Neural cell (in vitro differentiated cells): ENCODE measurements around the gene OAT. TPM values are rescaled to one million over a fixed set of nuclear protein-coding genes. Genes with fewer than 3 reads are reported as not detected.

ENCODE experiments used
- H2AFZ ChIP-seq: fragments of 200-600, 300-800 bp; sonication (generic), shearing (Covaris generic); 2 replicates; pipeline ENCODE4 v1.6.0; 2014; ENCODE audit warnings: low read depth, mild to moderate bottlenecking, antibody characterized with exemption, low read length, moderate library complexity
- H3F3A ChIP-seq: fragments of 200-600 bp; shearing (Covaris generic); 2 replicates; pipeline ENCODE4 v1.6.1; 2016; ENCODE audit warnings: mild to moderate bottlenecking, moderate library complexity, mixed read lengths, antibody characterized with exemption, low read length; ENCODE audit not compliant: insufficient read depth, poor library complexity, severe bottlenecking
- H3K27ac ChIP-seq: fragments of 200-600, 300-800 bp; sonication (generic), shearing (Covaris generic); 2 replicates; pipeline ENCODE4 v1.5.1; 2014; ENCODE audit warnings: mild to moderate bottlenecking, low read length, moderate library complexity
- H3K27me3 ChIP-seq: fragments of 300-800, 200-600 bp; sonication (generic), shearing (Covaris generic); 2 replicates; pipeline ENCODE4 v1.6.0; 2014; ENCODE audit warnings: mild to moderate bottlenecking, low read depth, low read length, moderate library complexity; ENCODE audit not compliant: insufficient read depth
- H3K36me3 ChIP-seq: fragments of 300-800, 200-600 bp; sonication (generic), shearing (Covaris generic); 2 replicates; pipeline ENCODE4 v1.5.1; 2014; ENCODE audit warnings: mild to moderate bottlenecking, antibody characterized with exemption, low read length, moderate library complexity; ENCODE audit not compliant: insufficient read depth
- H3K4me2 ChIP-seq: fragments of 300-800, 200-600 bp; sonication (generic), shearing (Covaris generic); 2 replicates; pipeline ENCODE4 v1.6.0; 2014; ENCODE audit warnings: mild to moderate bottlenecking, low read length
- H3K4me3 ChIP-seq: fragments of 300-800, 200-600 bp; sonication (generic), shearing (Covaris generic); 2 replicates; pipeline ENCODE4 v1.5.1; 2014; ENCODE audit warnings: mild to moderate bottlenecking, low read length, moderate library complexity
- H3K79me2 ChIP-seq: fragments of 200-600 bp; shearing (Covaris generic); replicated peaks from 2 replicates; pipeline ENCODE4 v1.6.0; 2014; ENCODE audit warnings: mild to moderate bottlenecking, low read length, moderate library complexity; ENCODE audit not compliant: insufficient read depth
- H3K9ac ChIP-seq: fragments of 300-800, 200-600 bp; sonication (generic), shearing (Covaris generic); 2 replicates; pipeline ENCODE4 v1.6.1; 2016; ENCODE audit warnings: mild to moderate bottlenecking, low read length, mixed read lengths
- H3K9me2 ChIP-seq: fragments of 200-600 bp; shearing (Covaris generic); 2 replicates; pipeline ENCODE4 v1.6.1; 2016; ENCODE audit warnings: mild to moderate bottlenecking, low read length, mixed read lengths; ENCODE audit not compliant: insufficient read depth
- H3K9me3 ChIP-seq: fragments of 200-600, 300-800 bp; sonication (generic), shearing (Covaris generic); 2 replicates; pipeline ENCODE4 v1.6.1; 2016; ENCODE audit warnings: mild to moderate bottlenecking, mixed run types, low read length, moderate library complexity, mixed read lengths
- H4K20me1 ChIP-seq: fragments of 200-600 bp; shearing (Covaris generic); 2 replicates; pipeline ENCODE4 v1.6.1; 2016; ENCODE audit warnings: mild to moderate bottlenecking, mixed run types; ENCODE audit not compliant: insufficient read depth
- CTCF ChIP-seq: fragments of 450-650 bp; IDR thresholded peaks from 2 replicates; pipeline ENCODE4 v1.5.1; 2014; ENCODE audit warnings: antibody characterized with exemption, mild to moderate bottlenecking, moderate library complexity; ENCODE audit not compliant: poor library complexity, severe bottlenecking
- EP300 ChIP-seq: fragments of 450-650 bp; conservative IDR thresholded peaks from 2 replicates; pipeline ENCODE4 v1.6.1; 2014; ENCODE audit warnings: antibody characterized with exemption, mild to moderate bottlenecking, moderate library complexity; ENCODE audit not compliant: poor library complexity, severe bottlenecking
- EZH2 ChIP-seq: fragments of 200-600, 300-800 bp; shearing (Covaris generic), sonication (generic); IDR thresholded peaks from 2 replicates; pipeline ENCODE4 v1.6.1; 2014; ENCODE audit warnings: antibody characterized with exemption, low read length, borderline replicate concordance, mild to moderate bottlenecking; ENCODE audit not compliant: insufficient read depth, poor library complexity, severe bottlenecking
- MXI1 ChIP-seq: fragments of 450-650 bp; conservative IDR thresholded peaks from 2 replicates; pipeline ENCODE4 v1.6.1; 2014; ENCODE audit warnings: antibody characterized with exemption, mild to moderate bottlenecking; ENCODE audit not compliant: poor library complexity, severe bottlenecking
- POLR2AphosphoS5 ChIP-seq: IDR thresholded peaks from 2 replicates; pipeline ENCODE4 v1.6.1; 2012
- RAD21 ChIP-seq: fragments of 450-650 bp; conservative IDR thresholded peaks from 2 replicates; pipeline ENCODE4 v1.6.1; 2014; ENCODE audit warnings: antibody characterized with exemption, mild to moderate bottlenecking, moderate library complexity
- REST ChIP-seq: IDR thresholded peaks from 2 replicates; pipeline ENCODE4 v1.6.1; 2012; ENCODE audit warnings: borderline replicate concordance
- SMC3 ChIP-seq: fragments of 450-650 bp; conservative IDR thresholded peaks from 2 replicates; pipeline ENCODE4 v1.6.1; 2014; ENCODE audit warnings: antibody characterized with exemption, mild to moderate bottlenecking, moderate library complexity; ENCODE audit not compliant: poor library complexity
- TAF1 ChIP-seq: IDR thresholded peaks from 2 replicates; pipeline ENCODE4 v1.6.1; 2012; ENCODE audit warnings: low read depth
- polyA plus RNA-seq: library from polyadenylated mRNA; depleted of rRNA; stranded (reverse); fragments of >200 nt; gene quantifications from 2 replicates; pipeline ENCODE4 v1.2.3, GENCODE V29; 2014

Gene OAT
- polyA plus RNA-seq, 1 donor from 2014 or later: 132 TPM

GRCh38 chr10:124419635-124420034 is 912 bp upstream of the OAT start:
- Histone ChIP-seq H3F3A (no peaks in the 10 kb centered on the region), H3K27me3 (peaks cover 8% of the 10 kb centered on the region), H3K9me2 (no peaks in the 10 kb centered on the region), H4K20me1 (no peaks in the 10 kb centered on the region), H3K27ac (no peak overlapping the region), H3K4me3 (peak overlapping the region; percentile 88), H3K9ac (no peak overlapping the region), H2AFZ (no peak overlapping the region), H3K79me2 (peaks cover 23% of the 10 kb centered on the region), H3K36me3 (no peaks in the 10 kb centered on the region), H3K4me2 (no peak overlapping the region), H3K9me3 (no peaks in the 10 kb centered on the region)
- TF ChIP-seq RAD21 (no peak), EP300 (no peak), MXI1 (no peak), REST (no peak)

GRCh38 chr10:124417895-124418725 is 613 bp downstream of the OAT start:
- peak overlapping the region; percentile 37 for H3K27ac ChIP-seq
- H3K4me3 ChIP-seq: peak overlapping the region; percentile 88
- peak overlapping the region; percentile 49 for H3K4me2 ChIP-seq
- H3K36me3 ChIP-seq: no peaks in the 10 kb centered on the region
- H2AFZ ChIP-seq: peak overlapping the region; percentile 37
- H3K9ac ChIP-seq: peak overlapping the region; percentile 77
- TF ChIP-seq SMC3: no peak
- peak; percentile 33 for TF ChIP-seq CTCF
- no peaks in the 10 kb centered on the region for H4K20me1 ChIP-seq
- no peaks in the 10 kb centered on the region for H3K9me2 ChIP-seq
- H3K79me2 ChIP-seq: peaks cover 31% of the 10 kb centered on the region
- H3K9me3 ChIP-seq: no peaks in the 10 kb centered on the region
- H3K27me3 ChIP-seq: peaks cover 8% of the 10 kb centered on the region
- no peaks in the 10 kb centered on the region for H3F3A ChIP-seq

- Histone ChIP-seq H3K9me2 (no peaks in the 10 kb centered on the region), H3K9ac (no peak overlapping the region), H2AFZ (no peak overlapping the region), H3K4me3 (no peak overlapping the region), H3K9me3 (no peaks in the 10 kb centered on the region), H3K79me2 (peaks cover 31% of the 10 kb centered on the region), H3F3A (no peaks in the 10 kb centered on the region), H3K4me2 (no peak overlapping the region), H4K20me1 (no peaks in the 10 kb centered on the region), H3K36me3 (no peaks in the 10 kb centered on the region), H3K27ac (no peak overlapping the region), H3K27me3 (peaks cover 8% of the 10 kb centered on the region)
- TF ChIP-seq EZH2: no peak
- TF ChIP-seq SMC3: no peak
- no peak for TF ChIP-seq EP300
- no peak for TF ChIP-seq MXI1
- TF ChIP-seq RAD21: no peak
- no peak for TF ChIP-seq POLR2AphosphoS5
- no peak for TF ChIP-seq TAF1
- TF ChIP-seq REST: no peak
These were observed 2.0 kb downstream of the OAT start for GRCh38 chr10:124416733-124417132.
